Epidermal melanocyte (primary cell): ENCODE data around the gene CCDC102A.

Experiments
- DNase-seq: peaks from one replicate; pipeline ENCODE4 v3.0.0; 2011; ENCODE audit warnings: low spot score; ENCODE audit not compliant: insufficient read length

Gene CCDC102A

DNA sequence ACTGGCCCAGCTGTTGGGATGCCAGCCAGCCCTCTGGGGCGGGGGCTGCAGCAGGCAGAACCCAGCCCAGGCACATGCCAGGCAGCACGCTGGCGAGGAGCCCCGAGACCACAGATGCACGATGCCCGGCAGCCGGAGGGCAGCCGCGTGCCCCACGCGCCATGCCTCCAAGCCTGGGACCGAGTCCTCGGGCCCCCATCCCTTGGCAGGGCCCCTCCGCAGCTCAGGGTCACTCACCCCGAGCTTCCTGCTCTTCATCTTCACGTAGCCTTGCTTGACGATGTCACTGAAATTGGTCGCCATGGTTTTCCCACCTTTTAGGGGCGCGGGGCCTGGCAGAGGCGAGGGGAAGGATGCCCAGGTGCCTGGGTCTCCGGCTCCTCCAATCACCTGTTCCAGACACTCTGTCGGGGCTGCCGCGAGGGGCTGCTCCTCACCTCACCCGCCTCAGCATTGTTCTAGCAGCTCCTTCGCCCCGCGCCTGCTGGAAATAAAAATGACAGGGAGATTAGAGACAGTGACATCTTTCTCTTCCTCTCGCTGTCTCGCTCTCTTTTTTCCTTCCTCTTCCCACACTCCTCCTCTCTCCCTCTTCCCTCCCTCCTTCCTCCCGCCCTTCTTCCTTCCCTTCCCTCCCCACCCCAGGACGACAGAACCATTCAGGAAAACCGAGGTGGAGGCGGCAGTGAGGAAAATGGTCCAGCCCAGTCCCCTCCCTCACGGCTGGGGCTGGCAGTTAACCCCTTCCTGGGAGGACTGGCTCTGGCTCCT is 57.0 kb downstream of the CCDC102A start:
- DNase-seq = peak; percentile 44

- no peak for DNase-seq
Observed at GRCh38 chr16:57478396-57479204, 57.8 kb downstream of the CCDC102A start.

DNA sequence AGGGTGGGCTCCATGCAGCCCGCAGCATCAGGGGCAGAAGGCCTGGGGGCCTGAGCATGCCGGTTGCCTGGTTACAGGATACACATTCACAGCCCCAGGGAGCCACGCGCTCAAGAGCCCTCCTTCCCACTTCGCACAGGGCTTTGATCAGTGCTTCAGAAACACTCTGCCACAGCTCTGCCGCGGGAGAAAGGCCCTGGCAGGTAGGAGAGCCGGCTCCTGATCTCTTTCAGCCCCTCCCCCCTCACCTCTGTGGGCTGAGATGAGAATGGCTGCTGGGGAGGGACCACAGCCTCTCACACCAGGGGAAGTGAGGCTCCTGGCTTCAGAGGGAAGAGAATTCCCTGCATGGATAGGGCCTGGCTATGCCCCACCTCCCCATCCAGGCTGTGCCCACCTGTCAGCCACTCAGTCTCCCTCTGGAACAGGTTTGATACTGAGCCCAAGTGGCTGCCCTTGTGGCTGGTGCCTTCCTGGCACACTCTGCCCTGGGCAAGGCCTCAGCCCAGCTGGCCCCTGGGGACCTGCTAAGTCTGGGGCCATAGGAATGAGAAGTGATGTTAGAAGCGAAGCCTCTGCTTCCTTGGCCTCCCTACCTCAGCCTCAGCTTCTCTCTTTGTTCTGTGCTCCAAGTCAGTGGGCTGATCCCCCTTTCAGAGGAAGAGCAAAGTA is 58.7 kb downstream of the CCDC102A start:
- DNase-seq = no peak

DNA sequence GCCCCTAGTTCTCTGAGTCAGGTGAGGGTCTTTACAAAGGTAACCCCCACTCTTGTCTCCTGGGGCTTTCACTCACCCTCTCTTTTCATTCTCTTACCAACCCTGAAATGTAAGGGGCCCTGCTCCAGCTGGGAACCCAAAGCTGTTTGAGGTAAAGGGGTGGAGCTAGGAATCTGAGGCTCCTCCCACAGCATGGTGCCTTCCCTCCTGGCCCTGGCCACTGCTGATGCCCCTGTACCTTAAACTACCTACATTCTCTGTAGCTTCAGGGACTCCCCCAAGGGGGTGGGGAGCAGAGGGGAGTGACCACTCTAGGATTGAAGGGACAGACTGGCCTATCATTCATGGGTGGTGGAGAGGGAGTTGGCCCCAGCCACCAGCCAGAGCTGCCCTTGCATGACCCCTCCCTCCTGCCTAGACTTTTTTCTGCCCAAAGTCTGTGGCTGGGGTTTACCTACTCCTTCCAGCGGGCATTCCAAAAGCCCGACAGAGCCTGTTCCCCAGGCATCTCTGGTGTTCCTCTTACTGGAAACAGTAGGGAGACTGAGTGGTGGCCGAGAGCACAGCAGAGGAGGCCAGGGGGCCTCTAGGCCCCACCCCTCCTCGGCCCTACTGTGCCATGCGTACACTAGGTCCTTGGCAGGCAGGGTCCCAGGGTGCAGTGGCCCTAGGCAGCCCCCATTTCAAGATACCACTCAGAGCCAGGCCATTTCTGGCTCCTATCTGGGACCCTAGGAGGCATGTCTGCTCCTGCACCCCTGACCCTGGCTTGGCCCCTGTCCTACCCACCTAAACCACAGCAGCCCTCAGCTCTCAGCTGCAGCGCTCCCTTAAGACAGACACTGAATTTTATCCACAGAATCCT is 59.6 kb downstream of the CCDC102A start:
- no peak for DNase-seq

- DNase-seq = no peak
Observed at GRCh38 chr16:57475711-57476339, 60.5 kb downstream of the CCDC102A start.

DNA sequence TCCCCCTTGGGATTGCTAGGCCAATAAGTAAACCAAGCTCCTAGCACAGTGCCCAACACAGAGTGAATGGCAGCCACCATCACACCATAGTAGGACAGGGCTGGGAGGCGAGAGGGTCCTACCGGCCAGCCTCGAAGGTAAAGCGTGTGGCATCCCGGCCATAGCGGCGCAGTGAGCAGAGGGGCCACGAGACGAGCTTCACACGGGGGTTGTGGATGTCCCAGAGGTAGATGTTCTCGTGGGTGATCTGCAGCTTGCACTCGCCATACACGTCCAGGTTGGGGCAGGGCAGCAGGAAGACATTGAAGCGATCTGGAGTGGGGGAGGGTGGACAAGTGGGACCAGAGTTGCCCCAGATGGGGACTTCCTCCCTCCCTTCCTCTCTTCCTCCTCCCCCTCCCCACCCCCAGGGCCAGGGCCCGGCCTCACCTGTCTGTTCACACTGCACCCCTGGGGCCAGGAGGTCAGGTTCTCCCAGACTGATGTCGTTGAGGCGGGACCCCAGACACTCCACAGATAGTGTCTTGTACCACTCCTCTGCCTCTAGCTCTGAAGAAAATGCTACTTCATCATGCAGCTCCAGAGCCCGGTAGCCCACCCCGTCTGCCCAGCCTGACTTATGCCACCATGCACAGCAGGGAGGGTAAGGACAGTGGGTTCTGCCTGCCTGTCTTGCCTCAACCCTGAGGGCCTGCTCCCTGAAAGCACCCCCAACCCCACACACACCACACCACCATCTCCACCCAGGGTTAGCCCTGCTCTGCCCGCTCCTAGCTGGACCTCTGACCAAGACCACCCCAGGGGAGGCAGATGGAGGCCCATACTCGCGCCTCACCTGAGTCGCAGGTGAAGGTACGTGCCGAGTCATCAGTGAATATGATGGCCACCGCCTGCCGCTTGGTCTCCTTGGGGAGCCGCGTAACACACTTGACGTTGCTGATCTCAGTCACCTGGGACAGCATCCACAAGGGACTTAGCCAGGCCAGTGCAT is 61.4 kb downstream of the CCDC102A start:
- DNase-seq = no peak

DNA sequence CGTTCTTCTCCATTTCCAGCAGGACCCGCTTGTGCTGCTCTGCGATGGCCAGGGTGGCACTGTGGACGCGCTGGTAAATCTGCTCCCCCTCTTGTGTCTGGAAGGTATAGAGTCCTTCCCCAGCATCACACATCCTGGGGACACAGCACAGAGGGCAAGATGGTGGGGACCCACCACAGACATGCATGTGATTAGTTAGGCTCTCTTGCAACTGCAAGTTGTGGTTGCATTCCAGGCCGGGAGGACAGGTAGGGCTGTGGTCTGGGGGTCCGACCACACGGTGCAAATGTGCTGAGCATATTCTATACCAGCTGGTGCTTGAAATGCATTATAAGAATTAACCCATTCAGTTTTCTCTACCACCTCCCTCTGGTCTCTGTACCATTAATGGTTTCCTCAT is 62.5 kb downstream of the CCDC102A start:
- no peak for DNase-seq

DNA sequence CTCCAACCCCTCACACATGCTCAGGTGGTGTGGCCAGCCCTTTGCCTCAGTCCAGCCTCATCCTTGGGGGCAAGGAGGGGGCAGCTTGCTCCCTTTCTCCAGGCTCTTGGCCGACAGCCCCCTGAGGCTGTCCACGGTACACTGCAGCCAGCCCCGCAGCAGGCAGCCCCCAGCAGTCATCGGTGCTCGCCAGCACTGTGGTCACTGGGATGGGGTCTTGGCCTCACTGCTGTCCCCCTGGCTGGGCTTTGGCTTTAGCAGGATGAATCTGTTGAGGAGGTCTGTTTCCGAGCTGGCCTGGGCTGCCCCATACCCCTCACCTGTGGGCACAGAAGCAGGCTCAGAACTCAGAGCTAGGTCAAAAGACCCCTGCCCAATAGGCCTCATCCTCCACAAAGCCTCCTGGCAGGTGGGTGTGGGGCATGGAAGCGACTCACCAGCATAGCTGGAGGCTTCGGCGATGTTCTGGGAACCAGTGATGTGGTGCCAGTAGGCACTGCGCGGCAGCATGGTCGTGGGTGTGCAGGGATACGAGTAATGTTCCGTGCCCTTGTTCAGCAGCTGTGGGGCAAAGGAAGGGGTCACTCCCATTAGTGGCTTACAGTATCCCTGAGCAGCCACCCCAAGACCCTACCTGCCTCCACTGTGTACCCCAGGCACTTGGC is 63.1 kb downstream of the CCDC102A start:
- DNase-seq = no peak

- no peak for DNase-seq
Observed at GRCh38 chr16:57472665-57473060, 63.7 kb downstream of the CCDC102A start.

- DNase-seq = no peak
Observed at GRCh38 chr16:57471852-57472664, 64.3 kb downstream of the CCDC102A start.

GRCh38 chr16:57471209-57471608 is 65.2 kb downstream of the CCDC102A start:
- no peak for DNase-seq

- DNase-seq = no peak
Observed at GRCh38 chr16:57470711-57471110, 65.7 kb downstream of the CCDC102A start.

- DNase-seq = no peak
Observed at GRCh38 chr16:57469917-57470470, 66.4 kb downstream of the CCDC102A start.

GRCh38 chr16:57469046-57469445 is 67.3 kb downstream of the CCDC102A start:
- DNase-seq = no peak

DNA sequence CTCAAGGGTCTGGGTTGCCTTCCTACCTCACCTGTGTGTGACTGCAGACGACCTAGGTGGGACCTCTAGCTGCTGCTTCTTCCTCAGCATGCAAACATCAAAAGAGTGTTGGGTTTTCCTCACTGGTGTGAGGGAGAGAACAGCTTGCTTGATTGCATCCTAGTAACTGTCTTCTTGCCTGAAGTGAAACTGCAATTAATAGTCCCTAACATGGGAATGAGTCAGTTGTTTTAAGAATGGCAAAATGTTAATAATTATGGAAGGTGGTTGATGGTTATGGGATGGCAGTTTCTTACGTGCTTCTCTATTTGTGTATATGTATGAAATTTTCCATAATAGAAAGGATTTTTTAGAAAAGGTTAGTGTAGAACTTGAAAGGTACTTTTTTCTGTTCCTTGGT is 68.0 kb downstream of the CCDC102A start:
- no peak for DNase-seq

DNA sequence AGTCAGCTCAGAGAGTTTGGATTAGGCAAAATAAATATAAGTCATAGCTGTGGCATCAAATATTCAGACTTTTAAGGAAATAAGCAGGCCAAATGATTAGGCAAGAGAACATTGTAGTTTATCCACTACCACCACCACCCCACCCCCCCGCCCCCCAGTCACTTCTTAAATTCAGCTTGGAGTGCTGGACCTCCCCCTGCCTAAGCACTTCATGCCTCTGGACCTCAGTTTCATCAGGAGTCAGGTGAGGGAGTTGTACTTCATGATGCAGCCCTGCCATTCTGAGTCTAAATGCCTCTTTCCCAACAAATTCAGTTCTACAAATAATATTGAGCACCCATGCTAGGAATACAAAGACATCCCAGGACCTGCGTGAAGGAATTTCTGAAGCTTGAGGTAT is 71.8 kb downstream of the CCDC102A start:
- no peak for DNase-seq

- DNase-seq = no peak
Observed at GRCh38 chr16:57462978-57463362, 73.4 kb downstream of the CCDC102A start.
